Measurements from ENCODE around the gene ZNF79. TPM values are rescaled to one million over a fixed set of nuclear protein-coding genes. Genes with fewer than 3 reads are reported as not detected.

ZNF79 gene
- total RNA-seq, 6 donors from 2014 or later, result 6.1 to 18.9 (median 9.2) TPM

DNA sequence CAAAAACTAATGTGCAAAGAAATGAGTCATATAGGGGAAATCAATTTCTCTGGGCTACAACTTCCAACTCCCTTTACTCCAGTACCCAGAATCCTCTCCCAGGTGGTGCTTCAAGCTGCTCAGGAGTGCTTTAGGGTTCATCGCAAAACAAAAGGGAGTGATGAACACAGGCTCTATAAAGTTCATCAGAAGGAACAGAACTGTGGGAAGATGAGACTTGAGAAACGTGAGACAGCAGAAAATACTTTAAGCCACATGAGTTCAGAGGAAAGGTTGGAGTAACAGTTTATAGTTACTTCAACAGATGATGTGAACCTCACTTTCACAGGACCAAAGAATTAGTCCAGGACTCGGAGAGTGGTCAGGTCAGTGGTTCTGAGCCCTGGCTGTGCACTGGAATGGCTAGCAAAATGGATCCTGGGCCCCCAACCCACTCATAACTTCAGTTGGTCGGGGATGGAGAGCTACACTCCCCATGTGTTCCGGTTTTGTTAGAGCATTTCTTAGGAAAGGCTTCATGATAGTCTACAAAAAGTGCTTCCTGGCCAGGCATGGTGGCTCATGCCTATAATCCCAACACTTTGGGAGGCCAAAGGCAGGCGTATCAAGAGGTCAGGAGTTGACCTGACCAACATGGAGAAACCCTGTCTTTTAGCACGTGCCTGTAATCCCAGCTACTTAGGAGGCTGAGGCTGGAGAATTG lies 22.7 kb downstream of the ZNF79 start:
- DNase-seq (no peak), ATAC-seq (ENCODE audit: low FRiP score in 2 of 2) (no peak)
- TF ChIP-seq POLR2A (IDR thresholded peaks at IDR 0.05) (no peak), EP300 (IDR thresholded peaks at IDR 0.05) (no peak), POLR2AphosphoS5 (IDR thresholded peaks at IDR 0.05) (no peak)
- TF ChIP-seq, protein P1, sequence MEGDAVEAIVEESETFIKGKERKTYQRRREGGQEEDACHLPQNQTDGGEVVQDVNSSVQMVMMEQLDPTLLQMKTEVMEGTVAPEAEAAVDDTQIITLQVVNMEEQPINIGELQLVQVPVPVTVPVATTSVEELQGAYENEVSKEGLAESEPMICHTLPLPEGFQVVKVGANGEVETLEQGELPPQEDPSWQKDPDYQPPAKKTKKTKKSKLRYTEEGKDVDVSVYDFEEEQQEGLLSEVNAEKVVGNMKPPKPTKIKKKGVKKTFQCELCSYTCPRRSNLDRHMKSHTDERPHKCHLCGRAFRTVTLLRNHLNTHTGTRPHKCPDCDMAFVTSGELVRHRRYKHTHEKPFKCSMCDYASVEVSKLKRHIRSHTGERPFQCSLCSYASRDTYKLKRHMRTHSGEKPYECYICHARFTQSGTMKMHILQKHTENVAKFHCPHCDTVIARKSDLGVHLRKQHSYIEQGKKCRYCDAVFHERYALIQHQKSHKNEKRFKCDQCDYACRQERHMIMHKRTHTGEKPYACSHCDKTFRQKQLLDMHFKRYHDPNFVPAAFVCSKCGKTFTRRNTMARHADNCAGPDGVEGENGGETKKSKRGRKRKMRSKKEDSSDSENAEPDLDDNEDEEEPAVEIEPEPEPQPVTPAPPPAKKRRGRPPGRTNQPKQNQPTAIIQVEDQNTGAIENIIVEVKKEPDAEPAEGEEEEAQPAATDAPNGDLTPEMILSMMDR (IDR thresholded peaks at IDR 0.05), result no peak
- H3K4me3 ChIP-seq, result no peak overlapping the region
- peaks cover 18 to 76% (median 66%) of the 10 kb centered on the region in 4 donors for H3K36me3 ChIP-seq
- WGBS, 2 donors, result 84 to 86% methylated on average over 7 of the region's 7 CpGs
- H3K27ac ChIP-seq, result no peak overlapping the region
- peaks cover 17 to 31% (median 22%) of the 10 kb centered on the region in 4 donors for H3K4me1 ChIP-seq
- H3K9me3 ChIP-seq, result no peaks in the 10 kb centered on the region
- no peaks in the 10 kb centered on the region for H3K27me3 ChIP-seq

DNA sequence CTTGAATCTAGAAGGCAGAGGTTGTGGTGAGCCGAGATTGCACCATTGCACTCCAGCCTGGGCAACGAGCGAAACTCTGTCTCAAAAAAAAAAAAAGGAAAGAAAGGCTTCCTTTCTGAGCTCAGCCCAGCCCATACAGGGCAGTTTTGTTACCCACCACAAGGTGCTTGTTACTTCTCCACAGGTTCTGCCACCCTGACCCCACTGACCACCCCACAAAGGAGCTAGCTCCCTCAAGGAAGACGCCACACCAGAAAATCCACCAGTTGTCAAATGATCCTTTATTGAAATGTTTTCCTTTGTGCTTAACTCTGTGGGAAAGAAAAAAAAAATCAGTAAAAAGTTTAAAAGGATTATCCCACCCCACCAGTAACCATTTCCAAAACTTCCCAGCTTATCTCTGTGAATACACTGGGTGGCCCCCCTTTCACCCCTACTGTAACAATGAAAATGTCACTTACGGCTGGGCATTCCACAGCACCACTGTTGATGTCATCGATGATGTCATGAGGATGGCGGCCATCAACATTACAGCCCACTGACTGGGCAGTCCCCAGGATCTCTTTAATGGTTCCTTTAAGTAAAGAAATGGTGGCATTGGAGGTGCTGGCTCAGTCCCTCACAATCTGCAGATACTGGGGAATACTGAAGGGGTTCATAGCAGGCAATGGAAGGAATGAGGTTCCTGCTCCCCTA lies 23.4 kb downstream of the ZNF79 start:
- Histone ChIP-seq H3K4me3 (no peak overlapping the region), H3K27ac (peak overlapping the region in 1 of 4 donors; percentile 27), H3K4me1 (peaks cover 24 to 38% (median 28%) of the 10 kb centered on the region in 4 donors), H3K9me3 (no peaks in the 10 kb centered on the region), H3K36me3 (peaks cover 16 to 73% (median 60%) of the 10 kb centered on the region in 4 donors), H3K27me3 (no peaks in the 10 kb centered on the region)
- TF ChIP-seq EP300 (IDR thresholded peaks at IDR 0.05) (no peak), POLR2AphosphoS5 (IDR thresholded peaks at IDR 0.05) (no peak), POLR2A (IDR thresholded peaks at IDR 0.05) (no peak)
- TF ChIP-seq, protein P1 (IDR thresholded peaks at IDR 0.05), result no peak
- 76 to 82% methylated on average over 7 of the region's 7 CpGs for WGBS, 2 donors
- ATAC-seq (ENCODE audit: low FRiP score in 2 of 2) (no peak), DNase-seq (no peak)

DNA sequence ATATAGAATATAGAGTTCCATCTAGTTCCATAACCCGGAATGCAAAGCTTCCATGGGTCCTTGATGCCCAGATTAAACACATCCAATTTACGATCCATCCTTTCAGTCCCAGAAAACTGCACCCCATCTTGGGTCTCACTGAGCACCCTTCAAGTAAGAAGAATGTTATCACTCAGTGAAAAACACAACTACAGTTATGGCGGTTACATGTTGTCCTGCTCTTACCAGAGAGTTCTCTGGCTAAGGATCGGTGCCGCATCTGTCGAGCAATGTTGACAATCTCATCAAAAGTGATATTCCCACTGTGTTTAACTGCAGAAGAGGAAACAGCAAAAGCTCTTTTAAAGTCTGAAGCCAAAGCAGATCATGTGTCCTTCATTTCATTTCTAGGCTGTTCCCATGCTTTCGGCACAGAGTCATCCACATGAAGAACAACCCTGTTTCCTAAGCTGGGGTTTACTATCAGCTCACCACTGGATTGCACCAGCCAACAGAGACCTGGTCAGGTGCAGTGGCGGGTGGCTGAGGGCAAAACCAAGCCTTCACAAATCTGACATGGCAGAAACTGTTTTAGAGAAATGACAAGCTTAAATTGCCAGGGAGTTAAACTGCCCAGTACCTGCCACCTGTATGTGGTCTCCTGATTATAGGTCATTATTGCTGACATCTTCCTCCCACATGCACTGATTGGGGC lies 24.1 kb downstream of the ZNF79 start:
- H3K36me3 ChIP-seq, result peaks cover 13 to 67% (median 55%) of the 10 kb centered on the region in 4 donors
- H3K4me3 ChIP-seq, result peak overlapping the region in 1 of 4 donors; percentile 94
- TF ChIP-seq, protein P1 (IDR thresholded peaks at IDR 0.05), result no peak
- TF ChIP-seq EP300 (IDR thresholded peaks at IDR 0.05), result no peak
- no peaks in the 10 kb centered on the region for H3K9me3 ChIP-seq
- peak overlapping the region in 2 of 4 donors; percentile 91 to 92 for H3K27ac ChIP-seq
- DNase-seq (no peak), ATAC-seq (ENCODE audit: low FRiP score in 2 of 2) (no peak)
- no peaks in the 10 kb centered on the region for H3K27me3 ChIP-seq
- H3K4me1 ChIP-seq, result peaks cover 30 to 42% (median 33%) of the 10 kb centered on the region in 4 donors
- WGBS, 2 donors, result 91 to 97% methylated on average over 8 of the region's 8 CpGs

DNA sequence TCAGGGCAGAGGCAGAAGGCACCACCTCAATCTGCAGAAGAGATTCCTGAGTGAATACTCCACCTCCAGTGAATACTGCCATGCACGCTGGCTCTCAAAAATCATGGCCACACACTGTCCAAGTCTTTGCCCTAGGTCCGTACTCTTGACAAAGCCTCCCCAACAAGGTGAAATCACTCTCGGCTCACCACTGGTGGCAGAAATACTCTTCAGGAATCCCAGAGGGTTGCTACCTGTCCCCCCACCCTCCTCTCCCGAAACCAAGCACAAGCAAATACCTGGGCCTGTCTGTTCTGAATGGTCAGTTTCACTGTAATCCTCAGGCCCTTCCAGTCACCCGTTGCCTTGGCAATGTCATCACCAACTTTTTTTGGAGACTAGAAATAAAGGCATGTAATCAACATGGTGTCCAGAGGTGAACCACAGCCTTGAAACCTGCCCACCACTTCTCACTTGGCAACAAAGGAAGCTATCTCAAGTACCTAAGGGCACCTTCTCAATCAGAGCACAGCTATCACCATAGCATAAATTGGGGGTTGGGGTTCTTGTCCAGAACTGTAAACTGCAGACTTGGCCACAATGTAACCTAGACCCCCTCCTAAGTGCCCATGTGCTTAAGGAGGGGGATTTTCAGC lies 25.3 kb downstream of the ZNF79 start:
- H3K27me3 ChIP-seq, result no peaks in the 10 kb centered on the region
- peaks cover 8 to 59% (median 47%) of the 10 kb centered on the region in 4 donors for H3K36me3 ChIP-seq
- WGBS, 2 donors, result 48 to 56% methylated on average over 4 to 5 of the region's 5 CpGs
- TF ChIP-seq POLR2AphosphoS5 (IDR thresholded peaks at IDR 0.05), result no peak
- TF ChIP-seq, protein P1 (IDR thresholded peaks at IDR 0.05), result no peak
- no peak for TF ChIP-seq POLR2A (IDR thresholded peaks at IDR 0.05)
- TF ChIP-seq EP300 (IDR thresholded peaks at IDR 0.05), result no peak
- H3K27ac ChIP-seq, result peak overlapping the region; percentile 90 to 96 (median 92)
- ATAC-seq (ENCODE audit: low FRiP score in 2 of 2), result no peak
- peaks cover 30 to 42% (median 33%) of the 10 kb centered on the region in 4 donors for H3K4me1 ChIP-seq
- peak overlapping the region in 3 of 4 donors; percentile 64 to 94 (median 91) for H3K4me3 ChIP-seq
- no peaks in the 10 kb centered on the region for H3K9me3 ChIP-seq
- no peak for DNase-seq

Data from upper lobe of left lung (tissue), 6 donors.